OCI-M1 (cell line): Measurements from ENCODE around the gene VTI1B.
A peak's percentile ranks its signal among the peaks of the same experiment; 100 is the strongest.

ENCODE experiments used
- DNase-seq: peaks from one replicate; lab custom pipeline; 2025; lab: John Stamatoyannopoulos, UW

Gene VTI1B

DNA sequence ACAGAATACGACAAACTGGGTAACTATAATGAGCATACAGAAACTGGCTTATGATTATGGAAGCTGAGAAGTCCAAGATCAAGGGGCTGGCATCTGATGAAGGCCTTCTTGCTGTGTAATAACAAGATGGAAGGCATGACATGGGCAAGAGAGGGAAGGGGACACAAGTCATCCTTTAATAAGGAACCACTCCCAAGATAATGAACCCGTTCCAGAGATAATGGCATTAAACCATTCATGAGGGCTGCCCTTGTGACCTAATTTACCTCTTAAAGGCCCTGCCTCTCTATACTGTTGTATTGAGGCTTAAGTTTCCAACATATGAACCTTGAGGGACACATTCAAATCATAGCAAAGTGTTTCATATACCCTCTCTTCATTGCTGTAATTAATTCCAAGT is 4.6 kb upstream of the VTI1B start:
- DNase-seq: no peak

- peak; percentile 29 for DNase-seq
Measured at GRCh38 chr14:67675219-67675582, 769 bp upstream of the VTI1B start.

DNA sequence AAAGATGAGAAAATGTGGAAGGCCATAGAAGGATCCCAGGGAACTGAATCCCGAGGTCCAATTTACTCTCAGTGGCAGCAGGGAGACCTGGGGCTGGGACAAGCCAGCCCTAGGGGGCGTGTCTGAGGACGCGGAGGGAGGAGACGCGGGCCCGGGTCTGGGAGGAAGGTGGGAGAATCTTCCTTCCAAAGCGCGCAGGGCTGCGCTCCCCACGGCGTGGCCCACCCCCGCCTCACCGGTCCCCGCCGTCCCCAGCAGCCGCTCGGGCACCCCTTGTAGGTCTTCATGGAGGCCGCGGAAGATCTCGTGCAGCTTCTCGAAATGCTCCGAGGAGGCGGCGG is 323 bp downstream of the VTI1B start:
- peak; percentile 72 for DNase-seq

DNA sequence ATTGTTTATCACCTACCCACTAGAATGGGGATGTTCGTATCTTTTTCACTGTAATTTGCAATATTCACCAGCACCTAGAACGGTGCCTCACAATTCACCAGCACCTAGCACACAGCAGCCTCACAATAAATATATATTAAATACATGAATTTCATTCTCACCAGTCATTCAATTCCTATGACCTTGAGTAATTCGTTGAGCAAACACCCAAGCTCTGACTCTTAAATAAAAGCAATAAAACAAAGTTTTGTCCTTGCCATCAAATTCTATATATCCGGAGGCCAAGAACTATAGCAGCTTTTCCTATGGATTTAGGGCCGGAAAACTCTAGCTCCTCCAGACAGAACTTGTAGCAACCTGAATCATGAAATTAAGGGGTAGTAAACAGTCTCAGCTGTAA is 981 bp downstream of the VTI1B start:
- no peak for DNase-seq

- no peak for DNase-seq
Measured at GRCh38 chr14:67668559-67668958, 5.9 kb downstream of the VTI1B start.

GRCh38 chr14:67666750-67667449 is 7.5 kb downstream of the VTI1B start:
- peak; percentile 72 for DNase-seq

DNA sequence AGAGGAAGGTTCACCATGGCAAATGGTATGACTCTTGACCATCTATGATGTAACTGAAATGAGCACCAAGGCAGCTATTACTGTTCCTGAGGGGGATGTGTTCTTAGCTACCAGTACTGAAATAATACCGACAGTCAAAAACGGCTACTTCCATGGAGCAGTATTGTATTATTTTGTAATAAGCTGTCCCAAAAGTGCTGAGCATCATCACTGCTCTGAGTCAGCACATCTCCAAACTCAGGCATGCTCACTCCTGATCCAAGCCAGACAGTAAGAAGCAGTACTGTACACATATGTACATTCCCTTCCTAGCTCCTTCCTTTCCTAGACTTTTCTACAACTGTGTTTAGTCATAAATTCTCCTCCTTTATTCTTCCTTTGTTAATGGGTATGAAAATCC is 8.6 kb downstream of the VTI1B start:
- DNase-seq: no peak

DNA sequence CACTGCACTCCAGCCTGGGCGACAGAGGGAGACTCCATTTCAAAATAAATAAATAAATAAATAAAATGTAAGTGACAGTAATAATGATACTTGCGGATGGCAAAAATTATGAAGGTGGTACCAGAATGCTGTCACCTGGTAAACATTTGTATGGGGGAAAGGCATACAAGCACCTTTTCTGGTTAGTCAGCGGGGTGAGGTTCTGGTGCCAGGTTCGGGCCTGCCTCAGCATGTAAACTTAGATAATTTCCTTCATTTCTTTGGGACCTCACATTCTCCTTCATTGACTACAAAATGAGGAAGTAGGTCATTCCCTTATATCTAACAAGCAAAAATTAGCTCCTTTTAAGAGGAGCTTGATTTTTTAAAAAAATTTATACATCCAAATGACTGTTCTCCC is 10.8 kb downstream of the VTI1B start:
- DNase-seq: no peak

DNA sequence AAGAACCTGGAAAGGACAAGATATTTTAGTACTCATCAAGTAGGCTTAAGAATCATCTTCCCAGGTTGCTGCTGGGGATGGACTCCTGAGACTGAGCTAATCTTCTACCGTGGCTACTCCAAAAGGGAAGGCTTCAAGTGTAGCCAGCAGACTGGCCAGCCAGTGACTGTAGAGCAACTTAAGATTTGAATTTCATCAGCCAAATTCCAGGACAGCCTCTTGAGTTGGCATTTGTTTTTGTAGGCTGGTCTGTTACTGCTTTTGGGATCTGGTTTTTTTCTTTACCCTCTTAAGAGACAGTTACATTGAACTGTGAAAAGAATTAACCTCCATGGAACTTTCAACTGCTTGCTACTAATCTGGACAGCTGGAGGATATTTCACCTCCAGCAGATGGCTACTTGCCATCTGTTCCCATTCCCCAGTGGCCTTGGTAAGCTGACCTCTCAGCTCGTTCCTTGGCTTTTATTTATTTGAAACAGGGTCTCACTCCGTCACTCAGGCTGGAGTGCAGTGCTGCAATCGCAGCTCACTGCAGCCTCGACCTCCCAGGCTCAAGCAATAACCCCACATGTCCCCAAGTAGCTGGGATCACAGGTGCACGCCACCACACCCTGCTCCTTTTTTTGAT is 20.7 kb downstream of the VTI1B start:
- DNase-seq: no peak

DNA sequence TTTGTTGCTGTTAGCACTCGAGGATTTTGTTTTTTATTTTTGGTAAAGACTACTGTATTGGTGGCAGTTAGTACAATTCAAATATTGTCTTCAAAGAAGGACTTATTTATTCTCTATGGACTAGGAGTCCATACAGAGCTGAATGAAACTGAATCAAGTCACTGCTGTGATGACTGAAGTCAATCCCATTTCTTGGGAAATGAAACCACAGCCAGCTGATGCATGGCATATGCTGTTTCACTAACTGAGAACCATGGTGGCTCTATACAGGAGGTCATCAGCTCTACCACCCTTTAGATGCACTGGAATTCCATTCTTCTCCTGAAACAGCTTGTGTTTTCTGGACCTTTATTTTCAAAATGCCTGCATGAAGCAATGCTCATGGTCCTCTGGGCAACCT is 22.2 kb downstream of the VTI1B start:
- no peak for DNase-seq

DNA sequence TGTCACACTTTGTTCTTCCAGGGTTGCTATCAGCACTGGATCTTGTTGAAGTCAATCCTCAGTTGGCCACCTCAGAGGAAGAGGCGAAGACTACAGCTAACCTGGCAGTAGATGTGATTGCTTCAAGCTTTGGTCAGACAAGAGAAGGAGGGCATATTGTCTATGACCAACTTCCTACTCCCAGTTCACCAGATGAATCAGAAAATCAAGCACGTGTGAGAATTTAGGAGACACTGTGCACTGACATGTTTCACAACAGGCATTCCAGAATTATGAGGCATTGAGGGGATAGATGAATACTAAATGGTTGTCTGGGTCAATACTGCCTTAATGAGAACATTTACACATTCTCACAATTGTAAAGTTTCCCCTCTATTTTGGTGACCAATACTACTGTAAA is 23.7 kb downstream of the VTI1B start:
- DNase-seq: no peak

DNA sequence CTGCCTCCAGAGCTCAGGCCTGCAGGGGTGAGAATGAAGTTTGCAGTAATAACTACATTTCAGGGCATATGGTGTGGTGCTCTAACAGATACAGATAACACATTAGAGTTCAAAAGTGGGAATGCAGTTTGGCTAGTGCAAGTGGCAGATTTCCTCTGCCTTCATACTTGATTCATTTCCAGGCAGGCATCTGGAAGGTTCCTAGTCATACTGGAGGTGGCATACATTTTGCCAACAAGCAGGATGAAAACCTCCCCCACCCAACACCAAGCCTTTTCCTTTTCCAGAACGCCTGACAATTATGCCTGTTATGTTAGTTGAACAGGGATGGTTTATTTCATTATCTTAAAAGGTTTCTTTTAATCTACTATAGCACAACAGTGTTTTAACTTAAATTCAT is 24.3 kb downstream of the VTI1B start:
- DNase-seq: no peak

DNA sequence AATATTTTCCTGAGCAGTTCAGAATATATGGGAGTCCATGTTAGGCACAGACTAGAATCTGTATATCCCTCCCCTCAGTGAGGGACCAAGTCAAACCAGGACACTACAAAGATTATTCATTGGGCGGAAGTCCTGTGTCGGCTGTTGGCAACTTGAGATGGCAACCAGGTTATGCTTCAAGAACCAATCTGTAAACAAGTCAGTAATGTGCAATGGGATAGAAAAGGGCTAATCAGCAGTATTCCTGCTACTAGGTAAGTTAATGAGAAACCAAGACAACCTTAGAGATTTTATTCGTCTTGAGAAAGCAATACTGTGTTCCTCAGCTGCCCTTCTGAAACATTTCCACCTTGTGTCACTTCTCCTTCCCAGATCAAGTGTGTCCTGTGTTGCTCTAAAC is 28.3 kb downstream of the VTI1B start:
- no peak for DNase-seq

GRCh38 chr14:67645414-67645813 is 29.0 kb downstream of the VTI1B start:
- DNase-seq: no peak

- no peak for DNase-seq
Measured at GRCh38 chr14:67644428-67644827, 30.0 kb downstream of the VTI1B start.

DNA sequence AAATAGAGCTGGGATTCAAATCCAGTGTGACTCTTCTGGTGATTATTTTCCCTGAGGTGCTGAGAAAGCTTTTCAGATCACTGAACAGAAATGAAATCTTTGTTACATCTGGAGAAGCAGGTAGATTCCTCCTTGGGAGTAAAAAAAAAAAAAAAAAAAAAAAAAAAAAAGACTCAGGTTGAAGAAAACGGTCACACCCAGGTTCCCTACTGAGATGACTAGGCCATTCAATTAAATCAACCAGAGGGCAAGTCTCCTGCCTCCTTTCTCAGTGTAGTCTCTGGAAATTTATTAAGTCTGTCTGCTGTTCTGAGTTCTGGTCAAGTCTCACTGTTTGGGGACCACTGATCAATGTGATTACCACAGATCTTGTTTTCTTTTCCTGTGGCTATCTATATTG is 30.7 kb downstream of the VTI1B start:
- DNase-seq: no peak

GRCh38 chr14:67641902-67642749 is 32.3 kb downstream of the VTI1B start:
- peak; percentile 64 for DNase-seq

DNA sequence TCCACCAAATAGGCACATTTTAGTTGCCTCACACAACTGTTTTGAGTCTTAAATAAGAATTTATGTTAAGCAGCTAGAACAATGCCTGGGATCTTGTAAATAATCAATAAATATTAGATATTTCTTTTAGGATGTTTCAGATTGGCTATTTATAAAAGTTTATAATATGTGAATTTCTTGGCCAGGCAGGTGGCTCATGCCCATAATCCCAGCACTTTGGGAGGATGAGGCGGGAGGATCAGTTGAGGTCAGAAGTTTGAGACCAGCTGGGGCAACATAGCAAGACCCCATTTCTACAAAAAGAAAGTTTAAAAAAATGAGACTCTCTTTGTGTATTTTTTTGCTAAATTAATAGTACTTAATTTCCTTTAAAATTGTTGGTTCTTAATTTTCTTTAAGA is 33.0 kb downstream of the VTI1B start:
- no peak for DNase-seq

GRCh38 chr14:67638642-67639041 is 35.8 kb downstream of the VTI1B start:
- DNase-seq: no peak

DNA sequence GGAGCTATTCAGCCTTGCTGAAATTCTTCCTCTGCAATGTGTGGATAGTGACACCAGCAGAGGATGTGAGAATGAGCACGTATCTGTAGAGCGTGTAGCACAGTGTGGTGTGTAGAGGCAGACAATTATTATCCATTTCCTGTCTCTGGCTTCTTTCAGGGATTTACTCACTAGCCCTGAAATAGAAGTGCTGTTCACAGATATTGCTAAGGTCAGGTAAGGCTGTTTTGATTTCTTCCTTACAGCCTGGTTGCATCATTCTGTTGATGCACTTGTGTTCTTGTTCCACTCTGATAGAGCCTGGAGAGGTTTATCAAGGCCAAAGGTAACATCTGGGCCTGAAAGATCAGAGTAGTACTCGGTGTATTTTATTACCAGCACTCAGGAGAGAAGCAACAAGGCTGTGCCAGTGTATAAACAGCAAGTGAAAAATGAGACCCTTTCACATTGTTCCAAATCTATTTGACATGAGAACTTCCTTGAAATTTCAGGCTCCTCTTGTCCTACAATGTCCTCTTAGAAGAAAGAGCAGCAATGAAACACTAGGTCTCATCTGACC is 38.0 kb downstream of the VTI1B start:
- DNase-seq: peak; percentile 87

DNA sequence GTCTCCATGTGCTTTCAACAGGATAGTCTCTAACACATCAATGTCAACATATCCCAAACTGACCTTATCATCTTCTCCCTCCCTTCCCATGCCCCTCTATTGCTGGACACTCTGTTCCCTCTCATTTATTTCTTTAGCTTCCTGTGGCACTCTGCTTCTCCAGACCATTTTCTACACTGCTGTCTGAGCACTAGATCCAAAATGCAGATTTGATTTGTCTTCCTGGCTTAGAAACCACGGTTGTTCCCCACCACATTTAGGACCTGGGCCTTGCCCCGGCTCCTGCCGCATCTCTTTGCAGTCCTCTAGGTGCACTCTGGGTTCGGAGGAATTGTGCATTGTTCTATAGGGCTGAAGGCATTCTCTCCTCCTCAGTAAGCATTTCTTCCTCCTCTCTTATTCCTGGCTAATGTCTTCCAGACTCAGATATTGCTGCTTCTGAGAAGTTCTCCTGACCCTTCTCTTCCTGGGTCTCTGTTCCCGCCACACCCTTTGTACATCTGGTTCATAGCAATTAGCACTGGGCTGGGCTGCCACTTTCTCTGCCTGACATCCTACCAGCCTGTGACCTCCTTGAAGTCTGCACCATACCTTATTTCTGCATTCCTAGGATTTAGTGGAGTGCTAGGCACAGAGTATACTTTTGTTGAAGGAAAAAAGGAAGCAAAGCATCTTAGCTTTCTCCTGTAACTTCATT is 40.8 kb downstream of the VTI1B start:
- DNase-seq: no peak

DNA sequence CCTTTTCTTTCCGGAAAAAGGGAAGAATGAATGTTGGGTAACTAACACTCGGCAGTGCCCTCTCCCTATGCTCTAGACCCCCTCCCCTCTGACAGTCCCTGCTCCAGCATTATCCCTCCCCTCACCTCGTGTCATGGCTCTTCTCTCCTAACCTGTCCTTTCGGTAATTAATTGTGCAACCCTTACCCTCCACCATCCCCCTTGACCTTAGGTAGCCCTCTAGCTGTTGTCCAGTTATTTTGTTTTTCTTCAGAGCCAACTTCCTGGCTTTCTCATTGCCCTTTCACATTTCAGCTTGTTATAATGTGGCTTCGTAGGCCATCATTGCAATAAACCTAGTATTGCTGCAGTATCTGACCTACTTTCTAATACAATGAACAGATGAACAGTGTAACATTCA is 43.5 kb downstream of the VTI1B start:
- DNase-seq: no peak
